Prostate gland (tissue), 2 donors: ENCODE measurements around the gene ATP9A.
"Not testable (repeated sequence)": the region's sequence is repeated elsewhere in the genome, so short reads cannot be mapped to it uniquely, and the experiment has no call there.

Experiments used
- POLR2A ChIP-seq: fragments of 450-650 bp; IDR thresholded peaks from one replicate; pipeline ENCODE4 v1.6.1; 2016; ENCODE audit warnings: antibody characterized with exemption, mild to moderate bottlenecking
- POLR2AphosphoS5 ChIP-seq: sonication (generic); formaldehyde crosslinking; IDR thresholded peaks from one replicate; pipeline ENCODE4 v1.6.1; 2017; ENCODE audit warnings: antibody characterized with exemption
- TF ChIP-seq, protein P1 (sequence below), 4 experiments: fragments of 200-600 bp in 2 of 4; fragments of 450-650 bp in 2 of 4; sonication (generic) in 2 of 4; IDR thresholded peaks; 1 replicate in 3 of 4; 2 replicates in 1 of 4; pipeline ENCODE4 v1.5.1; 2016 to 2019; ENCODE audit warnings: antibody characterized with exemption in 4 of 4, mild to moderate bottlenecking in 2 of 4, moderate library complexity in 2 of 4

DNA sequence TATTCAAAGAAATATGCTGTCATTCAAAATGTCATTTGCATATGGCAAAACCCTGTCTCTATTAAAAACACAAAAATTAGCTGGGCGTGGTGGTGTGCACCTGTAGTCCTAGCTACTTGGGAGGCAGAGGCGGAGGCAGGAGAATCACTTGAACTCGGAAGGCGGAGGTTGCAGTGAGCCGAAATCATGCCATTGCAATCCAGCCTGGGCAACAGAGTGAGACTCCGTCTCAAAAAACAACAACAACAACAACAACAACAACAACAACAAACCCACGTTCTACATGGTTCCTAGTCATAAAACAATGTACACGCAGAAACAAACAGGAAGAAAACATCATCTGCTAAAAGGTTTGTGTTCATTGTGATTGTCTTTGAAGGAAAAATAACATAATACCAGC, 15.0 kb downstream of the ATP9A start:
- TF ChIP-seq, protein P1, sequence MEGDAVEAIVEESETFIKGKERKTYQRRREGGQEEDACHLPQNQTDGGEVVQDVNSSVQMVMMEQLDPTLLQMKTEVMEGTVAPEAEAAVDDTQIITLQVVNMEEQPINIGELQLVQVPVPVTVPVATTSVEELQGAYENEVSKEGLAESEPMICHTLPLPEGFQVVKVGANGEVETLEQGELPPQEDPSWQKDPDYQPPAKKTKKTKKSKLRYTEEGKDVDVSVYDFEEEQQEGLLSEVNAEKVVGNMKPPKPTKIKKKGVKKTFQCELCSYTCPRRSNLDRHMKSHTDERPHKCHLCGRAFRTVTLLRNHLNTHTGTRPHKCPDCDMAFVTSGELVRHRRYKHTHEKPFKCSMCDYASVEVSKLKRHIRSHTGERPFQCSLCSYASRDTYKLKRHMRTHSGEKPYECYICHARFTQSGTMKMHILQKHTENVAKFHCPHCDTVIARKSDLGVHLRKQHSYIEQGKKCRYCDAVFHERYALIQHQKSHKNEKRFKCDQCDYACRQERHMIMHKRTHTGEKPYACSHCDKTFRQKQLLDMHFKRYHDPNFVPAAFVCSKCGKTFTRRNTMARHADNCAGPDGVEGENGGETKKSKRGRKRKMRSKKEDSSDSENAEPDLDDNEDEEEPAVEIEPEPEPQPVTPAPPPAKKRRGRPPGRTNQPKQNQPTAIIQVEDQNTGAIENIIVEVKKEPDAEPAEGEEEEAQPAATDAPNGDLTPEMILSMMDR (IDR thresholded peaks at IDR 0.05): not testable (repeated sequence)
- TF ChIP-seq POLR2A, POLR2AphosphoS5: not testable (repeated sequence)
